GM12874 (cell line): ENCODE measurements around the gene ADAT3.

Experiments used
- TF ChIP-seq, protein P1 (sequence below): IDR thresholded peaks from 2 replicates; pipeline ENCODE4 v1.5.1; 2011; ENCODE audit warnings: low read depth, mild to moderate bottlenecking, control low read depth, low read length, moderate library complexity; ENCODE audit not compliant: insufficient read depth

The ADAT3 gene

DNA sequence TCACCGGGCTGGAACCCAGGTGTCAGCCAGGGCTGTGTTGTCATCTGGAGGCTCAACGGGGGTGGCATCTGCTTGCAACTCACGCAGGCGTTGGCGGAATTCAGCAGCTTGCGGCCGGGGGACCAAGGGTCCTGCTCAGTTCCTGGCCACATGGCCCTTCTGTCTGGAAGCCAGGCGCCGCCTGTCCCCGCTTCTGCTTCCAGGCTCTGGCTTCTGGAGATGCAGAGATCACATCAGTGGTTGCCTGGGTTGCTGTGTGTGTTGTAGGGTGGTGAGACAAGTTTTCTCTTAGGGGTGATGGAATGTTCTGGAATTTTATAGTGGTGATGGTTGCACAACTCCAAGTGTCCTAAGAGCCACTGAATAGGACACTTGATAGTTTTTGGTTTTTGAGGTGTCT is 5.0 kb downstream of the ADAT3 start:
- TF ChIP-seq, protein P1, sequence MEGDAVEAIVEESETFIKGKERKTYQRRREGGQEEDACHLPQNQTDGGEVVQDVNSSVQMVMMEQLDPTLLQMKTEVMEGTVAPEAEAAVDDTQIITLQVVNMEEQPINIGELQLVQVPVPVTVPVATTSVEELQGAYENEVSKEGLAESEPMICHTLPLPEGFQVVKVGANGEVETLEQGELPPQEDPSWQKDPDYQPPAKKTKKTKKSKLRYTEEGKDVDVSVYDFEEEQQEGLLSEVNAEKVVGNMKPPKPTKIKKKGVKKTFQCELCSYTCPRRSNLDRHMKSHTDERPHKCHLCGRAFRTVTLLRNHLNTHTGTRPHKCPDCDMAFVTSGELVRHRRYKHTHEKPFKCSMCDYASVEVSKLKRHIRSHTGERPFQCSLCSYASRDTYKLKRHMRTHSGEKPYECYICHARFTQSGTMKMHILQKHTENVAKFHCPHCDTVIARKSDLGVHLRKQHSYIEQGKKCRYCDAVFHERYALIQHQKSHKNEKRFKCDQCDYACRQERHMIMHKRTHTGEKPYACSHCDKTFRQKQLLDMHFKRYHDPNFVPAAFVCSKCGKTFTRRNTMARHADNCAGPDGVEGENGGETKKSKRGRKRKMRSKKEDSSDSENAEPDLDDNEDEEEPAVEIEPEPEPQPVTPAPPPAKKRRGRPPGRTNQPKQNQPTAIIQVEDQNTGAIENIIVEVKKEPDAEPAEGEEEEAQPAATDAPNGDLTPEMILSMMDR = no peak

DNA sequence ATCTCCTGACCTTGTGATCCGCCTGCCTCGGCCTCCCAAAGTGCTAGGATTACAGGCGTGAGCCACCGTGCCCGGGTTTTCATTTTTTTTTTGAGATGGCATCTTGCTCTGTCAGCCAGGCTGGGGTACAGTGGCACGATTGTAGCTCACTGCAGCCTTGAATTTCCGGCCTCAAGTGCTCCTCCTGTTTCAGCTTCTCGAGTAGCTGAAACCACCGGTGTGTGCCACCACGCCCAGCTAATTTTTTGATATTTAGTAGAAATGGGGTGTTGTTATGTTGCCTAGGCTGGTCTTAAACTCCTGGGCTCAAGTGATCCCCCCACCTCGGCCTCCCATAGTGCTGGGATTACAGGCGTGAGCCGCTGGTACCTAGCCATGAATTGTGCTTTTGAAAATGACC is 5.9 kb downstream of the ADAT3 start:
- TF ChIP-seq, protein P1 = no peak

DNA sequence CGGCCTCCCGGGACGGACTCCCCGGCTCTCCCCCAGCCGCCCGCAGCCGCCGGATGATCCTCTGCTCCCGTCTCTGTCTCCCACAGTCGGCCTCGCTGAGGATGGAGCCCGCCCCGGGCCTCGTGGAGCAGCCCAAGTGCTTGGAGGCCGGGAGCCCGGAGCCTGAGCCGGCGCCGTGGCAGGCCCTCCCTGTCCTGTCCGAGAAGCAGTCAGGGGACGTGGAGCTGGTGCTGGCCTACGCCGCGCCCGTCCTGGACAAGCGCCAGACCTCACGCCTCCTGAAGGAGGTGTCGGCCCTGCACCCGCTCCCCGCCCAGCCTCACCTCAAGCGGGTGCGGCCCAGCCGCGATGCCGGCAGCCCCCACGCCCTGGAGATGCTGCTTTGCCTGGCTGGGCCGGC is 6.8 kb downstream of the ADAT3 start:
- TF ChIP-seq, protein P1 = no peak

DNA sequence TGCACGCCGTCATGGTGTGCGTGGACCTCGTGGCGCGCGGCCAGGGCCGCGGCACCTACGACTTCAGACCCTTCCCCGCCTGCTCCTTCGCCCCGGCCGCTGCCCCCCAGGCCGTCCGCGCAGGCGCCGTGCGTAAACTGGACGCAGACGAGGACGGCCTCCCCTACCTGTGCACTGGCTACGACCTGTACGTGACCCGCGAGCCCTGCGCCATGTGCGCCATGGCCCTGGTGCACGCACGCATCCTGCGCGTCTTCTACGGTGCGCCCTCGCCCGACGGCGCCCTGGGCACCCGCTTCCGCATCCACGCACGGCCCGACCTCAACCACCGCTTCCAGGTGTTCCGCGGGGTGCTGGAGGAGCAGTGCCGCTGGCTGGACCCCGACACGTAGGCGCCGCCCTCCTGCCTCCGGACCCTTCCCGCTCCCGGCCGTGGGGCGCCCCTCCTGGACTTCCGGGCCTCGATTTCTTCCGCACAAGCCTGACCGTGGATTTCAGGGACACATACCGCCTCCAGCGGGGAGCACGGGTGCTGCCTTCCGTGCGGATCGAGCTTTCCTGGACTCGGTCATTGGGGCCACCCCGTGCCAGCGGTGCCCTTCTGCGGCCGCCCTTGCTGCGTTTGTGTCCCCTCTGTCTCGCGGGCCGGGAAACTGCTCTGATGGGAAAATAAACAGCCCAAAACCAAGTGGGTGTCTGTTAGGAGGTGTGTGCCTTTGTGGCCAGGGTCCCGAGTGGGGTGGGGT is 7.7 kb downstream of the ADAT3 start:
- TF ChIP-seq, protein P1 = no peak

DNA sequence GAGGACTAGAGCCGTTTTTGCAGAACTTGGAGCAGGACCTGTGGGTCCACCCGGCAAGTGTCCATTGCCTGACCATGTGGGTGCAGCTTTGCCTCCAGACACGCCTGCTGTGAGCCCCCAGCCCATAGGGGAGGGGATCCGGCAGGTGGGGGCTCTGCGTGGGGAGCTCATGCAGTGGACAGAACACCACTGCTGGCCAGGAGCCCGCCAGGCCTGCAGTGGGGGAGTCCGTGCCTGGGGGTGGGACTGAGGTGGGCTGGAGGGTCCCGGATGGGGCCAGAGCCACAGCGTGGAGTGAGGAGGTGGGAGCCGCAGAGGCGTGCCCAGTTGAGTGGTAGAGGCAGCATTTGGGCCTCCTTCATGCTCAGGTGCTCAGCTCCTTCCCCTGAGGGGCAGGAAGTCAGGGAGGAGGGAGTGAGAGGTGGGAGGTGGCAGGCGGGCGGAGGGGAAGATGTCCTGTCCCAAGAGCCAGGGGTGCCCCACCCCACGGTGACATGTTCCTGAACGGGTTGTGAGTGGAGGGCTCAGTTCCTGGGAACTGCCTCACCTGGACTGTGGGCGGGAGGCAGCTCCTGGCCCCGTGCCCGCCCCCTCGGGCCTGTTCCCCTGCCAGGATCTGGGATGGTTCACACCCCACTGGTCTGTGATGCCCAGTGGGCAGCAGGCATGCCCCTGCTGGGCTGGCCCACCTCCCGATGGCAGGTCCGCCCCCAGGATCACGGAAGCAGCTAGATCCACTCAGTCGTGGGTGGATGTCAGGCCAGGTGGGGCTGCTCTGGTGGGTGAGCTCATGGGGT is 8.8 kb downstream of the ADAT3 start:
- TF ChIP-seq, protein P1 = no peak

DNA sequence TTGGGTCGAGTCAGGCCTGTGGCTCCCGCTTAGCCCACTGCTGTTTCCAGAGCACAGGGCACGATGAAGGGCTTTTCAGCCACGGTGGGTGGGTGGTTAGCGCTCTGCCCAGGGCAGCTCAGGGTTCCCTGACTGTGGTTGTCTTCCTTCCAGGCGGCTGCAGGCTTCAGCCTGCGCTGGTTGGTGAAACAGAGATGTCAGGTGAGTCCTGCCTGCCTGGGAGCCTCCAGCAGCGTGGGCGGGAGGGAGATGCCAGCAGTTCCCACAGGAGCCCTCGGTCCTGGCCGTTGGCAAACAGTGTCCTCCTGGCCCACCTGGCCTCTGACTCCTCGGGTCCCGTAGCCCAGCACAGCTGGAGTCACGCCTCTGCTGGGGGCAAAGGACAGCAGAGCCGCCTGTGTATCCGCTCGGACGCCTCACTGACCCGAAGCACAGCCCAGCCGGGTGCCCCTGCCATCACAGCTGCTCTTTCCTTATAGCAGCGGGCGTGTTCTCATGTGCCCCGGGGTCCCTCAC is 9.7 kb downstream of the ADAT3 start:
- TF ChIP-seq, protein P1 = no peak

DNA sequence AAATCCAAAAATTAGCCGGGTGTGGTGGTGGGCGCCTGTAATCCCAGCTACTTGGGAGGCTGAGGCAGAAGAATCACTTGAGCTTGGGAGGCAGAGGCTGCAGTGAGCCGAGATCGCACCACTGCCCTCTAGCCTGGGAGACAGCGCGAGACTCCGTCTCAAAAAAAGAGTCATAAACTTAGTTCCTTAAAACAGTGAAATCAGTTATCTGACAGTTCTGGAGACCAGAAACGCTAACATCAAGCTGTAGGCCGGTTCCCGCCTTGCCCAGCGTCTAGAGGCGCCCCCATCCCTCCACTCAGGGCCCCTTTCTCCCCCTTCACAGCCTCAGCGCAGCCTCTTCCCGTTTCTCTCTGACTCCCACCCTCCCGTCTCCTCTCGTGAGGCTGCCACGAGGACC is 11.9 kb downstream of the ADAT3 start:
- TF ChIP-seq, protein P1 = no peak
